Mesothelial cell of epicardium (in vitro differentiated cells): ENCODE measurements around the gene SGCA. TPM values are rescaled to one million over a fixed set of nuclear protein-coding genes. Genes with fewer than 3 reads are reported as not detected.

ENCODE experiments used
- DNase-seq, 2 experiments: peaks; one replicate each; pipeline ENCODE4 v3.0.0; 2021; ENCODE audit warnings: low spot score in 2 of 2; ENCODE audit not compliant: unreplicated experiment in 2 of 2
- H3K27ac Mint-ChIP-seq: 2 replicates; pipeline ENCODE4 v1.8.0; 2021; ENCODE audit warnings: mixed read lengths
- H3K27me3 Mint-ChIP-seq: 2 replicates; pipeline ENCODE4 v1.8.0; 2021; ENCODE audit warnings: low read depth, mixed read lengths
- H3K36me3 Mint-ChIP-seq: 2 replicates; pipeline ENCODE4 v1.8.0; 2021; ENCODE audit warnings: mixed read lengths
- H3K4me1 Mint-ChIP-seq: 2 replicates; pipeline ENCODE4 v1.8.0; 2021; ENCODE audit warnings: mixed read lengths
- H3K4me3 Mint-ChIP-seq: 2 replicates; pipeline ENCODE4 v1.8.0; 2021; ENCODE audit warnings: mild to moderate bottlenecking, moderate library complexity, mixed read lengths
- H3K9me3 Mint-ChIP-seq: 2 replicates; pipeline ENCODE4 v1.8.0; 2021; ENCODE audit warnings: mixed read lengths
- CTCF ChIP-seq: fragments of 200-600 bp; sonication (generic); IDR thresholded peaks from one replicate; pipeline ENCODE4 v1.5.0; 2021; ENCODE audit warnings: antibody characterized with exemption; ENCODE audit not compliant: unreplicated experiment
- total RNA-seq: library from RNA; stranded (reverse); gene quantifications from 3 replicates; pipeline ENCODE4 v1.2.1, GENCODE V29; 2021

The SGCA gene
- total RNA-seq, 1 donor from 2014 or later: not detected

GRCh38 chr17:50143461-50144176 lies 22.2 kb upstream of the SGCA start:
- no peak for DNase-seq
- no peak for TF ChIP-seq CTCF
- no peak overlapping the region for H3K4me3 Mint-ChIP-seq
- no peak overlapping the region for H3K27ac Mint-ChIP-seq
- H3K36me3 Mint-ChIP-seq: peaks cover 48% of the 10 kb centered on the region
- H3K9me3 Mint-ChIP-seq: no peaks in the 10 kb centered on the region
- peaks cover 24% of the 10 kb centered on the region for H3K4me1 Mint-ChIP-seq
- no peaks in the 10 kb centered on the region for H3K27me3 Mint-ChIP-seq

GRCh38 chr17:50144355-50144754 lies 21.4 kb upstream of the SGCA start:
- H3K4me1 Mint-ChIP-seq: peaks cover 26% of the 10 kb centered on the region
- H3K27ac Mint-ChIP-seq: no peak overlapping the region
- H3K9me3 Mint-ChIP-seq: no peaks in the 10 kb centered on the region
- no peak for TF ChIP-seq CTCF
- H3K4me3 Mint-ChIP-seq: no peak overlapping the region
- H3K27me3 Mint-ChIP-seq: no peaks in the 10 kb centered on the region
- peaks cover 41% of the 10 kb centered on the region for H3K36me3 Mint-ChIP-seq
- DNase-seq: no peak

- Mint-ChIP-seq H3K4me3 (no peak overlapping the region), H3K9me3 (no peaks in the 10 kb centered on the region), H3K27me3 (no peaks in the 10 kb centered on the region), H3K36me3 (peaks cover 36% of the 10 kb centered on the region), H3K27ac (no peak overlapping the region), H3K4me1 (peaks cover 26% of the 10 kb centered on the region)
- TF ChIP-seq CTCF: no peak
- no peak for DNase-seq
These were observed 20.8 kb upstream of the SGCA start for GRCh38 chr17:50144845-50145531.

GRCh38 chr17:50145532-50146229 lies 20.1 kb upstream of the SGCA start:
- no peak for DNase-seq
- Mint-ChIP-seq H3K27ac (no peak overlapping the region), H3K4me1 (peaks cover 26% of the 10 kb centered on the region), H3K27me3 (no peaks in the 10 kb centered on the region), H3K9me3 (no peaks in the 10 kb centered on the region), H3K4me3 (no peak overlapping the region), H3K36me3 (peaks cover 30% of the 10 kb centered on the region)
- TF ChIP-seq CTCF: no peak

- no peak for TF ChIP-seq CTCF
- DNase-seq: no peak
- peaks cover 25% of the 10 kb centered on the region for H3K36me3 Mint-ChIP-seq
- H3K27ac Mint-ChIP-seq: no peak overlapping the region
- H3K4me1 Mint-ChIP-seq: peaks cover 26% of the 10 kb centered on the region
- H3K27me3 Mint-ChIP-seq: no peaks in the 10 kb centered on the region
- no peaks in the 10 kb centered on the region for H3K9me3 Mint-ChIP-seq
- no peak overlapping the region for H3K4me3 Mint-ChIP-seq
These were observed 19.4 kb upstream of the SGCA start for GRCh38 chr17:50146230-50146926.
